ENCODE results near the gene PATL2.
"Not testable (repeated sequence)": the region's sequence is repeated elsewhere in the genome, so short reads cannot be mapped to it uniquely, and the experiment has no call there.

PATL2 gene

GRCh38 chr15:44695294-44695693, 15.8 kb downstream of the PATL2 start:
- TF ChIP-seq CTCF (IDR thresholded peaks at IDR 0.05) = no peak
- H3K27ac ChIP-seq = no peak overlapping the region
- no peak overlapping the region for H3K4me3 ChIP-seq
- DNase-seq (ENCODE audit: low spot score) = no peak

GRCh38 chr15:44694416-44694815, 16.7 kb downstream of the PATL2 start:
- DNase-seq (ENCODE audit: low spot score) = no peak
- H3K4me3 ChIP-seq = no peak overlapping the region
- TF ChIP-seq CTCF (IDR thresholded peaks at IDR 0.05) = no peak
- no peak overlapping the region for H3K27ac ChIP-seq

- no peak overlapping the region for H3K4me3 ChIP-seq
- no peak for TF ChIP-seq CTCF (IDR thresholded peaks at IDR 0.05)
- no peak for DNase-seq (ENCODE audit: low spot score)
- no peak overlapping the region for H3K27ac ChIP-seq
Observed at GRCh38 chr15:44692659-44693058, 18.5 kb downstream of the PATL2 start.

GRCh38 chr15:44690245-44690644, 20.9 kb downstream of the PATL2 start:
- DNase-seq (ENCODE audit: low spot score); H3K4me3 ChIP-seq; H3K27ac ChIP-seq: not testable (repeated sequence)

- H3K27ac ChIP-seq; DNase-seq (ENCODE audit: low spot score); H3K4me3 ChIP-seq: not testable (repeated sequence)
Observed at GRCh38 chr15:44689318-44689717, 21.8 kb downstream of the PATL2 start.

GRCh38 chr15:44682809-44683682, 28.1 kb downstream of the PATL2 start:
- not testable (repeated sequence) for DNase-seq (ENCODE audit: low spot score); H3K4me3 ChIP-seq; H3K27ac ChIP-seq

- Histone ChIP-seq H3K27ac (no peak overlapping the region), H3K4me3 (no peak overlapping the region)
- TF ChIP-seq CTCF (IDR thresholded peaks at IDR 0.05) = no peak
- DNase-seq (ENCODE audit: low spot score) = no peak
Observed at GRCh38 chr15:44682211-44682610, 28.9 kb downstream of the PATL2 start.

GRCh38 chr15:44676676-44677075, 34.4 kb downstream of the PATL2 start:
- Histone ChIP-seq H3K4me3 (no peak overlapping the region), H3K27ac (no peak overlapping the region)
- no peak for TF ChIP-seq CTCF (IDR thresholded peaks at IDR 0.05)
- no peak for DNase-seq (ENCODE audit: low spot score)

Data from coronary artery (tissue), 2 donors.